CD14-positive monocyte (primary cell): ENCODE results near the gene ATP5PD. TPM values are rescaled to one million over a fixed set of nuclear protein-coding genes. Genes with fewer than 3 reads are reported as not detected.

Source experiments
- DNase-seq, 3 donors: peaks; one replicate each; pipeline ENCODE4 v3.0.0-alpha.2; 2011 to 2022
- H2AFZ ChIP-seq: 2 replicates; pipeline ENCODE4 v1.6.0; 2012; ENCODE audit warnings: mild to moderate bottlenecking, low read depth, low read length, inconsistent platforms; ENCODE audit not compliant: insufficient read depth, poor library complexity, severe bottlenecking
- H3K27ac ChIP-seq, 2 donors: 1 replicate in 1 of 2; 2 replicates in 1 of 2; pipeline ENCODE4 v1.5.1; 2012 to 2013; ENCODE audit warnings: low read length in 2 of 2, control low read depth in 1 of 2, inconsistent platforms in 1 of 2, low read depth in 1 of 2, mild to moderate bottlenecking in 1 of 2
- H3K27me3 ChIP-seq, 2 donors: one replicate each; pipeline versions ENCODE4 v1.6.0 to v1.6.1; 2011 to 2013; ENCODE audit warnings: low read length in 2 of 2; ENCODE audit not compliant: control insufficient read depth in 2 of 2, insufficient read depth in 2 of 2
- H3K36me3 ChIP-seq, 2 donors: replicated peaks in 1 of 2; 1 replicate in 1 of 2; 2 replicates in 1 of 2; pipeline versions ENCODE4 v1.5.1 to v1.6.1; 2012 to 2013; ENCODE audit warnings: low read length in 2 of 2, control low read depth in 1 of 2, inconsistent platforms in 1 of 2, mild to moderate bottlenecking in 1 of 2; ENCODE audit not compliant: insufficient read depth in 2 of 2, control insufficient read depth in 1 of 2
- H3K4me1 ChIP-seq, 2 donors: 1 replicate in 1 of 2; 2 replicates in 1 of 2; pipeline versions ENCODE4 v1.5.1 to v1.6.1; 2012 to 2013; ENCODE audit warnings: low read length in 2 of 2, control low read depth in 1 of 2, inconsistent platforms in 1 of 2, mild to moderate bottlenecking in 1 of 2, moderate library complexity in 1 of 2; ENCODE audit not compliant: insufficient read depth in 2 of 2, control insufficient read depth in 1 of 2
- H3K4me2 ChIP-seq: replicated peaks from 2 replicates; pipeline ENCODE3; 2012; ENCODE audit warnings: low read length, moderate library complexity, mild to moderate bottlenecking; ENCODE audit not compliant: poor library complexity, severe bottlenecking; ENCODE audit errors: extremely low read depth
- H3K4me3 ChIP-seq, 3 experiments: fragments of 200-600 bp in 1 of 3; sonication (generic) in 1 of 3; replicated peaks in 1 of 3; 1 replicate in 2 of 3; 2 replicates in 1 of 3; pipeline ENCODE4 v1.5.1; 2011 to 2013; ENCODE audit warnings: low read length in 3 of 3, mild to moderate bottlenecking in 3 of 3, control low read depth in 2 of 3, low read depth in 2 of 3, inconsistent platforms in 1 of 3, moderate library complexity in 1 of 3
- H3K79me2 ChIP-seq: 2 replicates; pipeline ENCODE4 v1.6.0; 2012; ENCODE audit warnings: mild to moderate bottlenecking, control low read depth, inconsistent platforms, low read length, moderate library complexity; ENCODE audit not compliant: insufficient read depth
- H3K9ac ChIP-seq: 2 replicates; pipeline ENCODE4 v1.6.0; 2017; ENCODE audit warnings: low read length, mild to moderate bottlenecking; ENCODE audit not compliant: insufficient read depth, poor library complexity, severe bottlenecking
- H3K9me3 ChIP-seq, 2 donors: replicated peaks in 1 of 2; 1 replicate in 1 of 2; 2 replicates in 1 of 2; pipeline versions ENCODE4 v1.5.1 to v1.6.1; 2012 to 2013; ENCODE audit warnings: low read length in 2 of 2, control low read depth in 1 of 2; ENCODE audit not compliant: control insufficient read depth in 1 of 2, insufficient read depth in 1 of 2
- H4K20me1 ChIP-seq: 2 replicates; pipeline ENCODE4 v1.6.0; 2012; ENCODE audit warnings: mild to moderate bottlenecking, low read length, control low read depth, moderate library complexity; ENCODE audit not compliant: insufficient read depth
- H3K27ac Mint-ChIP-seq, 7 donors: one replicate each; pipeline ENCODE4 v1.8.0; 2020; ENCODE audit warnings: mild to moderate bottlenecking in 7 of 7, mixed read lengths in 7 of 7, moderate library complexity in 6 of 7, inconsistent platforms in 2 of 7
- H3K27me3 Mint-ChIP-seq, 3 donors: one replicate each; pipeline ENCODE4 v1.8.0; 2021 to 2022; ENCODE audit warnings: low read depth in 3 of 3, mild to moderate bottlenecking in 3 of 3, mixed read lengths in 3 of 3, moderate library complexity in 3 of 3, inconsistent platforms in 1 of 3
- H3K36me3 Mint-ChIP-seq, 2 donors: one replicate each; pipeline ENCODE4 v1.8.0; 2020; ENCODE audit warnings: mixed read lengths in 2 of 2, inconsistent platforms in 1 of 2, mild to moderate bottlenecking in 1 of 2
- H3K4me1 Mint-ChIP-seq: one replicate; pipeline ENCODE4 v1.8.0; 2020; ENCODE audit warnings: mild to moderate bottlenecking, mixed read lengths
- H3K4me3 Mint-ChIP-seq, 2 donors: one replicate each; pipeline ENCODE4 v1.8.0; 2020; ENCODE audit warnings: mild to moderate bottlenecking in 2 of 2, mixed read lengths in 2 of 2, moderate library complexity in 1 of 2
- H3K9me3 Mint-ChIP-seq, 7 donors: one replicate each; pipeline ENCODE4 v1.8.0; 2020 to 2022; ENCODE audit warnings: mixed read lengths in 7 of 7, mild to moderate bottlenecking in 6 of 7, moderate library complexity in 6 of 7, inconsistent platforms in 2 of 7
- CTCF ChIP-seq: fragments of 200-600 bp; IDR thresholded peaks from one replicate; pipeline ENCODE4 v1.8.0; 2022; ENCODE audit warnings: antibody characterized with exemption, mild to moderate bottlenecking
- WGBS: methylation state at CpG from one replicate; pipeline ENCODE4 v1.1.5; 2013; ENCODE audit warnings: missing lambda C conversion rate; ENCODE audit not compliant: insufficient coverage; 5-methylcytosine and 5-hydroxymethylcytosine counted together
- intact Hi-C, 2 donors: fragments of 100-400 bp; cut with micrococcal nuclease; formaldehyde crosslinking; loops; one replicate each; pipeline versions ENCODE4 v1.15.0 to v1.15.1; 2023
- polyA plus RNA-seq, 3 donors: library from polyadenylated mRNA; depleted of rRNA in 1 of 3; unstranded in 2 of 3; stranded (reverse) in 1 of 3; fragments of 300-500 nt in 2 of 3; fragments of >200 nt in 1 of 3; fragmentation: Illumina TruSeq in 2 of 3; gene quantifications; 1 replicate in 2 of 3; 2 replicates in 1 of 3; pipeline ENCODE4 v1.2.3, GENCODE V29; 2012 to 2021

The ATP5PD gene
- polyA plus RNA-seq, 3 donors: 139 to 451 (median 437) TPM

- Mint-ChIP-seq H3K27me3 (peaks cover 2 to 6% (median 4%) of the 10 kb centered on the region in 3 donors), H3K4me1 (peaks cover 15% of the 10 kb centered on the region), H3K27ac (peak overlapping the region in 1 of 7 donors; percentile 23), H3K9me3 (no peaks in the 10 kb centered on the region), H3K4me3 (no peak overlapping the region), H3K36me3 (no peaks in the 10 kb centered on the region)
- Histone ChIP-seq H3K79me2 (no peaks in the 10 kb centered on the region), H3K4me3 (no peak overlapping the region), H3K4me2 (no peak overlapping the region), H3K36me3 (no peaks in the 10 kb centered on the region), H3K9ac (peak overlapping the region; percentile 27), H3K27ac (no peak overlapping the region), H3K27me3 (no peaks in the 10 kb centered on the region), H3K4me1 (no peaks in the 10 kb centered on the region), H3K9me3 (no peaks in the 10 kb centered on the region), H2AFZ (no peak overlapping the region), H4K20me1 (no peaks in the 10 kb centered on the region)
- intact Hi-C loops: loop anchor here in 1 of 2 donors (5.0 kb wide), 1 partner anchor 40 kb away; no protein-coding TSS in a partner anchor
- DNase-seq: no peak
- 71% methylated on average over 12 of the region's 15 CpGs for WGBS
- TF ChIP-seq CTCF: no peak
Measured at GRCh38 chr17:75001915-75002843, 44.6 kb downstream of the ATP5PD start.

GRCh38 chr17:74999523-74999922 is 47.2 kb downstream of the ATP5PD start:
- Histone ChIP-seq H4K20me1 (no peaks in the 10 kb centered on the region), H3K4me3 (no peak overlapping the region), H3K9ac (no peak overlapping the region), H3K4me2 (no peak overlapping the region), H3K27me3 (no peaks in the 10 kb centered on the region), H2AFZ (no peak overlapping the region), H3K79me2 (no peaks in the 10 kb centered on the region), H3K27ac (no peak overlapping the region), H3K4me1 (no peaks in the 10 kb centered on the region), H3K9me3 (no peaks in the 10 kb centered on the region), H3K36me3 (no peaks in the 10 kb centered on the region)
- TF ChIP-seq CTCF: no peak
- WGBS: 89% methylated on average over 3 of the region's 4 CpGs
- peaks cover 2 to 3% (median 2%) of the 10 kb centered on the region in 3 donors for H3K27me3 Mint-ChIP-seq
- no peak for DNase-seq
- intact Hi-C loops: no loop called here
- H3K4me3 Mint-ChIP-seq: no peak overlapping the region
- H3K4me1 Mint-ChIP-seq: peaks cover 15% of the 10 kb centered on the region
- H3K27ac Mint-ChIP-seq: no peak overlapping the region
- H3K9me3 Mint-ChIP-seq: peaks cover 0 to 2% (median 0%) of the 10 kb centered on the region in 7 donors
- H3K36me3 Mint-ChIP-seq: no peaks in the 10 kb centered on the region
